ENCODE measurements around the gene CNFN.

Gene CNFN

GRCh38 chr19:42370626-42371175, 19.4 kb downstream of the CNFN start:
- no peak for DNase-seq

- no peak for DNase-seq
Observed at GRCh38 chr19:42370068-42370520, 20.0 kb downstream of the CNFN start.

- no peak for DNase-seq
Observed at GRCh38 chr19:42369433-42370067, 20.5 kb downstream of the CNFN start.

- no peak for DNase-seq
Observed at GRCh38 chr19:42368765-42369164, 21.3 kb downstream of the CNFN start.

- DNase-seq: no peak
Observed at GRCh38 chr19:42368360-42368759, 21.7 kb downstream of the CNFN start.

GRCh38 chr19:42367929-42368328, 22.2 kb downstream of the CNFN start:
- DNase-seq: no peak

- no peak for DNase-seq
Observed at GRCh38 chr19:42366673-42367072, 23.4 kb downstream of the CNFN start.

- DNase-seq: no peak
Observed at GRCh38 chr19:42363614-42364346, 26.3 kb downstream of the CNFN start.

- DNase-seq: no peak
Observed at GRCh38 chr19:42362891-42363440, 27.1 kb downstream of the CNFN start.

- no peak for DNase-seq
Observed at GRCh38 chr19:42362342-42362741, 27.8 kb downstream of the CNFN start.

- DNase-seq: no peak
Observed at GRCh38 chr19:42361545-42361910, 28.6 kb downstream of the CNFN start.

GRCh38 chr19:42360787-42361544, 29.1 kb downstream of the CNFN start:
- DNase-seq: no peak

GRCh38 chr19:42357290-42357689, 32.8 kb downstream of the CNFN start:
- no peak for DNase-seq

- no peak for DNase-seq
Observed at GRCh38 chr19:42356686-42357085, 33.4 kb downstream of the CNFN start.

- no peak for DNase-seq
Observed at GRCh38 chr19:42355896-42356295, 34.2 kb downstream of the CNFN start.

- DNase-seq: no peak
Observed at GRCh38 chr19:42353341-42354015, 36.6 kb downstream of the CNFN start.

- DNase-seq: peak; percentile 91
Observed at GRCh38 chr19:42352301-42353259, 37.5 kb downstream of the CNFN start.

- DNase-seq: no peak
Observed at GRCh38 chr19:42351079-42351735, 38.9 kb downstream of the CNFN start.

- no peak for DNase-seq
Observed at GRCh38 chr19:42350417-42350816, 39.7 kb downstream of the CNFN start.

- no peak for DNase-seq
Observed at GRCh38 chr19:42349378-42350107, 40.6 kb downstream of the CNFN start.
